A549 (cell line): ENCODE measurements around the gene BCL2L13.

Experiments used
- BCL3 ChIP-seq: fragments of >200 bp; sonication (Bioruptor Twin); formaldehyde crosslinking; IDR thresholded peaks from 3 replicates; pipeline ENCODE4 v1.6.1; 2016
- CTCF ChIP-seq: fragments of >200 bp; sonication (Bioruptor Twin); formaldehyde crosslinking; IDR thresholded peaks from 3 replicates; pipeline ENCODE4 v1.5.1; 2016
- ELK1 ChIP-seq: fragments of 150-350 bp; IDR thresholded peaks from 2 replicates; pipeline ENCODE4 v1.6.1; 2014; ENCODE audit warnings: low read depth, mild to moderate bottlenecking, low read length
- EP300 ChIP-seq, 2 experiments: fragments of >200 bp; sonication (Bioruptor Twin); formaldehyde crosslinking; IDR thresholded peaks; 2 replicates in 1 of 2; 3 replicates in 1 of 2; pipeline ENCODE4 v1.6.1; 2016 to 2017
- HMGXB4 ChIP-seq: fragments of 250-450 bp; sonication (Bioruptor Pico); IDR thresholded peaks from 2 replicates; pipeline ENCODE4 v1.5.0; 2021; ENCODE audit warnings: mild to moderate bottlenecking, moderate library complexity, borderline replicate concordance
- HOXA7 ChIP-seq: fragments of 250-450 bp; sonication (Bioruptor Pico); IDR thresholded peaks from 2 replicates; pipeline ENCODE4 v1.5.0; 2020; ENCODE audit warnings: mild to moderate bottlenecking, moderate library complexity
- JUN ChIP-seq, 2 experiments: fragments of >200 bp; sonication (Bioruptor Twin); formaldehyde crosslinking; IDR thresholded peaks; 2 replicates in 1 of 2; 3 replicates in 1 of 2; pipeline ENCODE4 v1.6.1; 2016 to 2017
- MAX ChIP-seq: IDR thresholded peaks from 2 replicates; pipeline ENCODE4 v1.6.1; 2012
- POLR2A ChIP-seq: IDR thresholded peaks from 2 replicates; pipeline ENCODE4 v1.6.1; 2012; ENCODE audit warnings: mild to moderate bottlenecking, low read length
- RAD21 ChIP-seq, 2 experiments: fragments of >200 bp in 1 of 2; sonication (Bioruptor Twin) in 1 of 2; formaldehyde crosslinking in 1 of 2; IDR thresholded peaks in 1 of 2; conservative IDR thresholded peaks in 1 of 2; 2 replicates in 1 of 2; 3 replicates in 1 of 2; pipeline ENCODE4 v1.6.1; 2012 to 2018; ENCODE audit warnings: inconsistent platforms in 1 of 2
- RCOR1 ChIP-seq: fragments of 150-350 bp; IDR thresholded peaks from 2 replicates; pipeline ENCODE4 v1.6.1; 2014; ENCODE audit warnings: antibody characterized with exemption, low read length, low read depth
- RFX5 ChIP-seq: fragments of 450-650 bp; IDR thresholded peaks from 2 replicates; pipeline ENCODE4 v1.7.1; 2014; ENCODE audit warnings: antibody characterized with exemption, mild to moderate bottlenecking, moderate library complexity
- ZFP36 ChIP-seq: fragments of 450-650 bp; IDR thresholded peaks from 2 replicates; pipeline ENCODE4 v1.6.1; 2014; ENCODE audit warnings: borderline replicate concordance; ENCODE audit not compliant: partially characterized antibody

GRCh38 chr22:17707526-17707925 is 69.0 kb downstream of the BCL2L13 start:
- TF ChIP-seq MAX (no peak), POLR2A (no peak), CTCF (no peak), BCL3 (no peak), HMGXB4 (no peak), EP300 (IDR thresholded peaks at IDR 0.05) (no peak), RFX5 (no peak), ELK1 (no peak), RAD21 (conservative IDR thresholded peaks at IDR 0.05 in 1 of 2, IDR thresholded peaks at IDR 0.05 in 1 of 2) (no peak), JUN (IDR thresholded peaks at IDR 0.05) (no peak), ZFP36 (no peak), RCOR1 (no peak), HOXA7 (CRISPR knock-in tag) (no peak)
